Endometrial microvascular endothelial cells (primary cell): ENCODE results near the gene METTL8. TPM values are rescaled to one million over a fixed set of nuclear protein-coding genes. Genes with fewer than 3 reads are reported as not detected.
"Not testable (repeated sequence)": the region's sequence is repeated elsewhere in the genome, so short reads cannot be mapped to it uniquely, and the experiment has no call there.

Experiments used
- in situ Hi-C: cut with HindIII; loops from 2 replicates; pipeline ENCODE4 v1.10.0; 2017; ENCODE audit warnings: low sequenced_read_pairs, low pct_unique_long_range_greater_than_20kb; ENCODE audit errors: inconsistent ontology term
- total RNA-seq: library from RNA; depleted of rRNA; stranded (reverse); fragments of >200 nt; gene quantifications from one replicate; pipeline ENCODE4 v1.2.3, GENCODE V29; 2015; ENCODE audit errors: inconsistent ontology term

METTL8 gene
- total RNA-seq, 1 donor from 2014 or later, result 72.4 TPM

GRCh38 chr2:171432206-171432968 lies 1.4 kb downstream of the METTL8 start:
- in situ Hi-C loops, result loop anchor here (25.0 kb wide), 1 partner anchor 470 kb away; no protein-coding TSS in a partner anchor

DNA sequence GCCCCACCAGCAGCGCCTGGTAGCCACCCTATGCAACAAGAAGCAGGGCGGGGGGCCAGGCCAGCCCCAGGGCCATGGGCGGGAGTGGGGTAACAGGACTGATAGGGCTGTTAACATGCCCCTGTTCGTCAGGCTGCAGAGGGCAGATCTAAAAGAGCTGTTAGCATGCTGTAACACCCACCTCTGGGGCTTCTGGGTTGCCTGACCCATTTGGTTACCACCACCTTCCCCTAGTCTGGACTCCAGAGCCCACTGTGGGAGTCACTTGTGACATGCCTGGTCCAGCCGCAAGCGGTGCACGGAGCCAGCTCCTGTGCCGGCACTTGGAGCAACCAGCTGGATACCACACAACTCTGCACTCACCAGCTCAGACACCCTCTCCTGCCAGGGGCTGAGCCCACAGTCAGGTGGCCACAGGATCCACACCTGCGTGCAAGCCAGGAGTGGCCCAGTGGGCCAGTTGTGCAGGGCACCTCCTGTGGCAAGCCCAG lies 2.1 kb downstream of the METTL8 start:
- in situ Hi-C loops, result loop anchor here (25.0 kb wide), 1 partner anchor 469 kb away; no protein-coding TSS in a partner anchor

GRCh38 chr2:171430516-171431410 lies 3.0 kb downstream of the METTL8 start:
- in situ Hi-C loops, result loop anchor here (25.0 kb wide), 1 partner anchor 468 kb away; no protein-coding TSS in a partner anchor

DNA sequence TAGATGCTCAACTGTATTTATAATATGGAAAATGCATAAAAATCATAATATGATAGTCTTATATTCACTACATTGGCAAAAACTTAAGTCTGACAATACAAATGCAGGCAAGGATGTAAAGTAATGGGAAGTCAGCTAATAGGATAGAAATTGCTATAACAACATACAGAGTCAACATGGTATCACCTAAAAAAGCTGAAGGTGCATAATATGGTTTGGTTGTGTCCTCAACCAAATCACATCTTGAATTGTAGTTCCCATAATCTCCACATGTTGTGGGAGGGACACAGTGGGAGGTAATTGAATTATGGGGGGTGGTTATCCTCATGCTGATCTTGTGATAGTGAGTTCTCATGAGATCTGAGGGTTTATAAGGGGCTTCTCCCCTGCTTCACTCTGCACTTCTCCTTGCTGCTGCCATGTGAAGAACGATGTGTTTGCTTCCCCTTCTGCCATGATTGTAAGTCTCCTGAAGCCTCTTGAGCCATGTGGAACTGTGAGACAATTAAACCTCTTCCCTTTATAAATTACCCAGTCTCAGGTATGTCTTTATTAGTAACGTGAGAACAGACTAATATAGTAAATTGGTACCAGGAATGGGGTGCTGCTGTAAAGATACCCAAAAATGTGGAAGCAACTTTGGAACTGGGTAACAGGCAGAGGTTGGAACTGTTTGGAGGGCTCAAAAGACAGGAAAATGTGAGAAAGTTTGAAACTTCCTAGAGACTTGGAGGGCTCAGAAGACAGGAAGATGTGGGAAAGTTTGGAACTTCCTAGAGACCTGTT lies 10.9 kb downstream of the METTL8 start:
- in situ Hi-C loops, result not testable (repeated sequence)

- in situ Hi-C loops, result no loop called here
Measured at GRCh38 chr2:171420728-171421563, 12.8 kb downstream of the METTL8 start.

DNA sequence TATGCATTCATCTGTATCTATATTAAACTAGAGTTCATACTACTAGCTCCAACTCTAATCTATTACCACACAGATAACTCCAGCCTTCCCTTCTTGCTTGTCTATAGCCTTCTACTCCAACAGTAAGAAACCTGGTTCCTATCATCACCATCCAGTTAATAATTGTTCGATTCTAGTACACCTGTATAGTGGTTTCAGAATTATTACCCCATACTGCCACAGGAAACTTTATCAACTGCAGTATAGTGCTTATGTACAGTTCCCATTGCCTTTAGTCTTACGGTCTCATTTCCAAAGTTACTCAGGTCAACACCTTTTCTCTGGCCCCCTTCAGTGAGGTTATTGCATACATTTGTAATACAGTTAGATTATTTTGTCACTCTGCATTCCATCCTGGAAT lies 14.5 kb downstream of the METTL8 start:
- in situ Hi-C loops, result no loop called here

DNA sequence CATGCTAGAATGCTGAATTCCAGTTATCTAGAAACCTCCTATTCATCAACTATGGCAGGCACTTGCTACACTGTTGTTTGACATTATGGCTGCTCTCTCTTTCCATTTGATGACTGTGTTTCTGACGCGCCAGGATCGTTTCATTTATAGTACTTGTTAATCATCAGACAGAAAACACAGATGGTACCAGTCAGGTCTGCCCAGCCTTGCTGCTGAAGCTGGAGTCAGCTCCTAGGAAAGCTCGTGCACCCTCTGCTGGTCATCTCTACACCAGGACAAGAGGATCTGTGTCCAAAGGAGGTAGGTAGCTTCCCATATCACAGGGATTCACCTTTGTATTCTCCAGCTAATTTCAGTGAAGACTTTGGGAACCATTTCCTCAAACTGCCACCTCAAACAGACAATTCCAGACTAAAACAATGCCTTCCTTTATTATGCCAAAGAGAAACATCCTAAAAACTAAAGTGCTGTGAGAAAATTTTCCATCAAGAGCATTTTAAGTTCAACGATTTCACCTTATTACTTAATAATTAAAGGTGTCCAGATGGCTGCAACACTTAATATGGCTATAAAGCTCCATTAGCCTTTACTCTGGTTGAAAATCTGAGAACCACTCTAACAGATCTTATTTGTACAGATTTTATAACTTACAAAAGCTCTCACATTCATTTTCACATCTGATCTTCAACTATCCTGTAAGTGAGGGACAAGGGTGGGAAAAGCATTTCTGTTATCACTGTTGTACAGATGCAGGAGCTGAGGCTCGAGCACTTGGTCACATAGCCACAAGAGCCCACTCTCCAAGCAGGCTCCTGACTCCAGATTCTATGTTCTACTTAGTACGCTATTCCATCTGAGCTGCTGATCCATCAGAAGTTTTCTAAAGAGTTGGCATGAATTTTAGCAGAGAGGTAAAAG lies 17.5 kb downstream of the METTL8 start:
- in situ Hi-C loops, result no loop called here

DNA sequence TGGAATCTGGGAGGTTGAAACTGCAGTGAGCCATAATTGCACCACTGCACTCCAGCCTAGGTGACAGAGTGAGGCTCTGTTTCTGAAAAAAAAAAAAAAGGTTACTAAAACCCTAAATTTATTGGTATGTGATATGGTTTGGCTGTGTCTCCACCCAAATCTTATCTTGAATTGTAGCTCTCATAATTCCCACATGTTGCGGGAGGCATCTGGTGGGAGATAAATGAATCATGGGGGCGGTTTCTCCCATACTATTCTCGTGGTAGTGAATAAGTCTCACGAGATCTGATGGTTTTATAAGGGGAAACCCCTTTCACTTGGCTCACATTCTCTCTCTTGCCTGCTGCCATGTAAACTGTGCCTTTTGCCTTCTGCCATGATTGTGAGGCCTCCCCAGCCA lies 19.1 kb downstream of the METTL8 start:
- in situ Hi-C loops, result not testable (repeated sequence)

GRCh38 chr2:171412571-171413175 lies 21.1 kb downstream of the METTL8 start:
- in situ Hi-C loops, result no loop called here

DNA sequence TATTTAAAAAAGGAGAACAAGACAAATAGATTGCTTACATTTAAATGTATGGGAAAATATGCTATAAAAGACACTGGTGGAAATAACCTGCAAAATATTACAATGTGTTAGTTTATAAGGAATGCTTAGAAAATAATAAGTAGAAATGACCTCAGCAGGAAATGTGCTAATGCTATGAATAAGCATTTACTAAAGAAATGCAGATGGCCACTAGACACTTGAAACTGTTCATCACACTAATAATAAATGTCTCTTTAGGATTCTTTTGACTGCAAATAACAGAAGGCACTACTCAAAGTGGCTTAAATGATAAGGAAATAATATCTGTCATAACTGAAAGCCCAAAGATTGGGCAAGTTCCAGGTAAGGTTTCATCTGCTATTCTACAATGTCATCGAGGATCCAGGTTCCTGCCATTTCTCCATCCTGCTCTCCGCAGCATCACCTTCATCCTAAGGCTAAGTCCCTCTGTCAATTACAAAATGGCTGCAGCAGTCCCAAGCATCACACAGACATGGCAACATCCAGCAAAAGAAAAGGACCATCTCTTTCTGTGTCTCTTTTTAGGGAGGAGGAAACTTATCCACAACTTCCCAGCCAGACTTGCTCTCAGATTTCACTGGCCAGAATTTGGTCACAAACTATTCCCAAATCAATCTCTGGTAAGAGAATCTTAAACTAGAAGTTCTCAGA lies 21.9 kb downstream of the METTL8 start:
- in situ Hi-C loops, result no loop called here

GRCh38 chr2:171411214-171411613 lies 22.6 kb downstream of the METTL8 start:
- in situ Hi-C loops, result no loop called here

DNA sequence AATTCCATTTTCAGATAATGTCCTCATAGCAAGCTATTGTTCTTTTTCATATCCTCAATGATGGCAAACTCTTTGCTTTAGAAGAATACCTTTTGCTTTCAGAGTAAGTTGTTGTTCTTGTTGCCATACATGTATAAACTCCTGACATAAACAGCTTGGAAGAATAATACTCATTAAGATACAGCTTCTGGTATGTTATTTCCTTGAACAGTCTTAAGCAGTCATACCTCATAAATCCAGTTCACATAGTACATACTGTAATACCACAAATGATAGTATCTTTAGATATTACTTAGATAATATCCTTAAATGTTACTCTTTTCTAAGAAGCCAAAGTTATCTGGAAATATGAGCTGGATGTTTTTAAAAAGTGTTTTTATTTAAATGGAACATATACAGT lies 23.2 kb downstream of the METTL8 start:
- in situ Hi-C loops, result no loop called here

- in situ Hi-C loops, result no loop called here
Measured at GRCh38 chr2:171410101-171410500, 23.7 kb downstream of the METTL8 start.

DNA sequence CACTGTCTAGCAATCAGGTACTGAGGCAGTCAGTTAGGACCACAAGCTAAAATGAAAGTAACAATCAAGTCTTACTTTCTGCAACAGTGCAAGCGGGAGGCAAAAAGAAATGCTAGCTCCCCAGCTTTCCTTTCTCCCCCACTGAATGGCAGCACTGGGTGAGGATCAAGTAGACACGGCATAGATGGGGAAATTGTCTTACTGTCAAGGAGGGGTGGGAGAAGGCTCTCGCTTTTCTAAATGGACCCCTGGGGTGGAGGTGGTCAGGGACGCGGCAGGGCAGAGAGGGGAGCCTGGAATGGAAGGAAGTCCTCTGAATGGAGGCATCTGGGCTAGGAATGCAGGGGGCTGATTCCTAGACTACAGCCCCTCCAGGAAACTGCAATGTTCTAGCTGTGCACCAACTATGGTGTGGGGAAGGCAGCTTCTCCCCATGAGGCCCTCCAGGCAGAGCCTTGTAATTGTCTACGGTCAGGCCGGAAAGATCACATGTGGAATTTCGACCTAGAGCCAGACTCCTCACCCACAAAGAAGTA lies 24.3 kb downstream of the METTL8 start:
- in situ Hi-C loops, result no loop called here

- in situ Hi-C loops, result no loop called here
Measured at GRCh38 chr2:171407676-171408044, 26.1 kb downstream of the METTL8 start.

DNA sequence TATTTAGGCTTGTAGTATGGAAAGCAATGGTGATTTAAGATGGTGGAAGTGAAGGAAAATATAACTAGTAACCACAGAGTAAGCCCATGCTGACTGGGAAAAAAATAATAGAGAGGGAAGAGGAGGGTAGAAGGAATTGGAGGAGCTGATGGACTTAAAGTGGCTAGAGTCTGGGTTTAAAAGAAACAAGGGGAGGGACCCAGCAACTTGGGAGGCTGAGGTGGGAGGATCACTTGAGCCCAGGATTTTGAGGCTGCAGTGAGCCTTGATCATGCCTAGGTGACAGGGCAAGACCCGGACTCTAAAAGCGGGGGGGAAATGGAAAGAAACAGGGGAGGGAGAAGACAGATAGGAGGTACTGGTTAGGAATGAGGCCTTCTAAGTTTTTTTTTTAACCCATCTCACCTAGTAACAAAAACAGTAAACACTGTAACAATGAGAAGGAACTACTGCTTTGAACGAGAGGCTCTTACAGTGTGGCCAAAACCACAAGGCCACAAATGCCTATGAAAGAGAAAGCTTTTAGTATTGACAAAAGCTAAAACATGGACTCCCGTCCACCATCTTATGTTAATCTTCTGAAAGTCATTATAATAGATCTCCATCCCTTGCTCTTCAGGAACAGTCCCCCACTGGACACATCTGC lies 26.6 kb downstream of the METTL8 start:
- in situ Hi-C loops, result no loop called here
